B cell (primary cell): ENCODE measurements around the gene TFRC.

ENCODE experiments used
- EZH2 ChIP-seq: IDR thresholded peaks from 2 replicates; pipeline ENCODE4 v1.6.1; 2012; ENCODE audit warnings: borderline replicate concordance, low read depth, mild to moderate bottlenecking, moderate library complexity, low read length; ENCODE audit not compliant: insufficient read depth, poor library complexity, severe bottlenecking
- TF ChIP-seq, protein P1 (sequence below): fragments of 200-600 bp; IDR thresholded peaks from one replicate; pipeline ENCODE4 v1.8.0; 2022; ENCODE audit warnings: antibody characterized with exemption, mild to moderate bottlenecking

DNA sequence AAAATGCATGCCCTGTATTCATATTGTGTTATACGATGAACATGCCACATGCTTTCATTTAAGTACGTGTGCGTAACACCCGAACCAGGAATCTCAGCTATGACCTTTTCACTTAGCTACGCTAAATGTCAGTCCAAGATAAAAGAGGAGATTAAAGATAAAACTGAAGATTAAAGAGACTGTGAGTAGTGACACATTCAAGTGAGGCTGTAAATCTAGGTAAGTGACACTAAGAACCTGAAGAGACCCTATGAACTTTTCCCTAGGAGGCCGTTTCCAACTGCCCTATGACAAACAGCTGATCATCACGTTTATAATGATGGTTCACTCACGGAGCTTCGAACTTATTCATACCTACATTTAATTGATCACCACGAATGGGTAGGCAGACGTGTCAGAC, 32.2 kb downstream of the TFRC start:
- TF ChIP-seq, protein P1, sequence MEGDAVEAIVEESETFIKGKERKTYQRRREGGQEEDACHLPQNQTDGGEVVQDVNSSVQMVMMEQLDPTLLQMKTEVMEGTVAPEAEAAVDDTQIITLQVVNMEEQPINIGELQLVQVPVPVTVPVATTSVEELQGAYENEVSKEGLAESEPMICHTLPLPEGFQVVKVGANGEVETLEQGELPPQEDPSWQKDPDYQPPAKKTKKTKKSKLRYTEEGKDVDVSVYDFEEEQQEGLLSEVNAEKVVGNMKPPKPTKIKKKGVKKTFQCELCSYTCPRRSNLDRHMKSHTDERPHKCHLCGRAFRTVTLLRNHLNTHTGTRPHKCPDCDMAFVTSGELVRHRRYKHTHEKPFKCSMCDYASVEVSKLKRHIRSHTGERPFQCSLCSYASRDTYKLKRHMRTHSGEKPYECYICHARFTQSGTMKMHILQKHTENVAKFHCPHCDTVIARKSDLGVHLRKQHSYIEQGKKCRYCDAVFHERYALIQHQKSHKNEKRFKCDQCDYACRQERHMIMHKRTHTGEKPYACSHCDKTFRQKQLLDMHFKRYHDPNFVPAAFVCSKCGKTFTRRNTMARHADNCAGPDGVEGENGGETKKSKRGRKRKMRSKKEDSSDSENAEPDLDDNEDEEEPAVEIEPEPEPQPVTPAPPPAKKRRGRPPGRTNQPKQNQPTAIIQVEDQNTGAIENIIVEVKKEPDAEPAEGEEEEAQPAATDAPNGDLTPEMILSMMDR: no peak
- no peak for TF ChIP-seq EZH2
